HepG2 (cell line): ENCODE data around the gene MTHFR. TPM values are rescaled to one million over a fixed set of nuclear protein-coding genes. Genes with fewer than 3 reads are reported as not detected.

Experiments used
- ATF2 ChIP-seq: sonication (generic); formaldehyde crosslinking; IDR thresholded peaks from 2 replicates; pipeline ENCODE4 v1.4.0; 2020; ENCODE audit warnings: missing genetic modification reagents
- ATF7 ChIP-seq, 2 experiments: fragments of 450-650 bp in 1 of 2; sonication (generic) in 1 of 2; formaldehyde crosslinking in 1 of 2; IDR thresholded peaks; 2 replicates each; pipeline versions ENCODE4 v1.4.0 to v1.6.1; 2016 to 2020; ENCODE audit warnings: antibody characterized with exemption in 1 of 2, mild to moderate bottlenecking in 1 of 2, missing genetic modification reagents in 1 of 2
- FOXJ3 ChIP-seq: sonication (generic); formaldehyde crosslinking; IDR thresholded peaks from 2 replicates; pipeline ENCODE4 v1.4.0; 2020; ENCODE audit warnings: missing genetic modification reagents, mild to moderate bottlenecking, borderline replicate concordance
- MAZ ChIP-seq, 2 experiments: sonication (generic) in 1 of 2; formaldehyde crosslinking in 1 of 2; IDR thresholded peaks; 2 replicates each; pipeline versions ENCODE4 v1.5.0 to v1.6.1; 2012 to 2020; ENCODE audit warnings: low read depth in 2 of 2, mild to moderate bottlenecking in 2 of 2, borderline replicate concordance in 1 of 2, improper control_type of control experiment in 1 of 2, low read length in 1 of 2, missing genetic modification reagents in 1 of 2, moderate library complexity in 1 of 2
- NFIC ChIP-seq: IDR thresholded peaks from 2 replicates; pipeline ENCODE4 v1.6.1; 2012; ENCODE audit warnings: mild to moderate bottlenecking, low read length, inconsistent platforms
- NFRKB ChIP-seq: fragments of 450-650 bp; IDR thresholded peaks from 2 replicates; pipeline ENCODE4 v1.6.1; 2017
- REST ChIP-seq, 2 experiments: IDR thresholded peaks; 2 replicates each; pipeline ENCODE4 v1.6.1; 2011 to 2012; ENCODE audit warnings: low read length in 2 of 2, borderline replicate concordance in 1 of 2, low read depth in 1 of 2, mild to moderate bottlenecking in 1 of 2, moderate library complexity in 1 of 2
- SIN3A ChIP-seq: IDR thresholded peaks from 2 replicates; pipeline ENCODE4 v1.6.1; 2011; ENCODE audit warnings: low read depth, mild to moderate bottlenecking, control low read depth, low read length, borderline replicate concordance
- ZBTB38 ChIP-seq: sonication (generic); formaldehyde crosslinking; IDR thresholded peaks from 2 replicates; pipeline ENCODE4 v1.5.1; 2020; ENCODE audit warnings: mild to moderate bottlenecking, missing genetic modification reagents
- ZFYVE20 ChIP-seq: sonication (generic); formaldehyde crosslinking; IDR thresholded peaks from 2 replicates; pipeline ENCODE4 v1.8.0; 2023; ENCODE audit warnings: low read depth, mild to moderate bottlenecking, moderate library complexity, missing genetic modification reagents, borderline replicate concordance
- ZHX1 ChIP-seq: sonication (generic); formaldehyde crosslinking; IDR thresholded peaks from 2 replicates; pipeline ENCODE4 v1.8.1; 2022; ENCODE audit warnings: low read depth, mild to moderate bottlenecking, missing genetic modification reagents
- ZNF546 ChIP-seq: sonication (generic); formaldehyde crosslinking; conservative IDR thresholded peaks from 2 replicates; pipeline ENCODE4 v1.8.1; 2023; ENCODE audit warnings: mild to moderate bottlenecking, missing genetic modification reagents
- ZNF687 ChIP-seq: sonication (generic); formaldehyde crosslinking; IDR thresholded peaks from 2 replicates; pipeline ENCODE4 v1.5.1; 2020; ENCODE audit warnings: mild to moderate bottlenecking, missing genetic modification reagents, moderate library complexity
- polyA plus RNA-seq, 8 experiments: library from polyadenylated mRNA; depleted of rRNA in 3 of 8; stranded (reverse) in 7 of 8; unstranded in 1 of 8; fragments of >200 nt; fragmentation: Illumina TruSeq in 4 of 8; extraction: Trizol in 4 of 8; gene quantifications; 2 replicates each; pipeline versions ENCODE4 v1.2.1 to v1.2.3, GENCODE V29; 2011 to 2016; ENCODE audit warnings: low read depth in 4 of 8, missing spikeins in 1 of 8, mixed read lengths in 1 of 8; ENCODE audit not compliant: insufficient read depth in 1 of 8
- total RNA-seq, 5 experiments: library from RNA; depleted of rRNA; stranded (reverse); fragments of >200 nt; fragmentation: Illumina TruSeq; extraction: Trizol; gene quantifications; 2 replicates each; pipeline ENCODE4 v1.2.3, GENCODE V29; 2016; ENCODE audit warnings: low read depth in 1 of 5

The MTHFR gene
- total and polyA plus RNA-seq, 2 of the 13 experiments (the other 11 are each of a cell fraction or from before 2014, with no cell fraction given), result 3.8 to 8.2 TPM

- TF ChIP-seq ZHX1 (CRISPR knock-in tag), result 0 out of 2 replicates have a peak, but pooled peaks have one; percentile 56
- TF ChIP-seq SIN3A, result 0 out of 2 replicates have a peak, but pooled peaks have one; percentile 52
- TF ChIP-seq FOXJ3 (CRISPR knock-in tag), result no peak
- no peak for TF ChIP-seq REST (IDR thresholded peaks at IDR 0.05; ENCODE audit: borderline replicate concordance in 1 of 2, low read depth in 1 of 2, low read length in 2 of 2)
- 0 out of 2 replicates have a peak, but pooled peaks have one; percentile 50 for TF ChIP-seq ZNF546
- no peak for TF ChIP-seq MAZ (IDR thresholded peaks at IDR 0.05; ENCODE audit: borderline replicate concordance, low read depth, low read length)
- TF ChIP-seq MAZ (CRISPR knock-in tag; IDR thresholded peaks at IDR 0.05; ENCODE audit: low read depth), result 0 out of 2 replicates have a peak, but pooled peaks have one; percentile 20
- peak; percentile 28; the same call in 1 of the 2 replicates for TF ChIP-seq ZNF687
- peak; percentile 0; the same call in 1 of the 2 replicates for TF ChIP-seq NFIC
- TF ChIP-seq ATF2 (CRISPR knock-in tag), result no peak
- TF ChIP-seq NFRKB, result no peak
- TF ChIP-seq ATF7 (IDR thresholded peaks at IDR 0.05), result peak; percentile 75
- no peak for TF ChIP-seq ATF7 (CRISPR knock-in tag; IDR thresholded peaks at IDR 0.05)
- TF ChIP-seq ZBTB38 (CRISPR knock-in tag), result 0 out of 2 replicates have a peak, but pooled peaks have one; percentile 49
- TF ChIP-seq ZFYVE20 (CRISPR knock-in tag), result no peak
These were observed 35.7 kb upstream of the MTHFR start (continued) for GRCh38 chr1:11841245-11842153.
